Astrocyte of the cerebellum (primary cell): ENCODE data around the gene JARID2.
A peak's percentile ranks its signal among the peaks of the same experiment; 100 is the strongest.

Source experiments
- DNase-seq: peaks from one replicate; pipeline ENCODE4 v3.0.0-alpha.2; 2011; ENCODE audit warnings: low read depth
- H3K4me3 ChIP-seq: 2 replicates; pipeline ENCODE4 v1.5.1; 2011; ENCODE audit warnings: mild to moderate bottlenecking, low read depth, low read length, moderate library complexity
- in situ Hi-C: cut with HindIII; loops from 2 replicates; pipeline ENCODE4 v1.10.0; 2017; ENCODE audit warnings: low sequenced_read_pairs
- TF ChIP-seq, protein P1 (sequence below): IDR thresholded peaks from 2 replicates; pipeline ENCODE4 v1.5.1; 2012; ENCODE audit warnings: low read length, low read depth, moderate library complexity, mild to moderate bottlenecking; ENCODE audit errors: missing control alignments

Gene JARID2

GRCh38 chr6:15239616-15240364 is 6.1 kb upstream of the JARID2 start:
- no peak overlapping the region for H3K4me3 ChIP-seq
- TF ChIP-seq, protein P1, sequence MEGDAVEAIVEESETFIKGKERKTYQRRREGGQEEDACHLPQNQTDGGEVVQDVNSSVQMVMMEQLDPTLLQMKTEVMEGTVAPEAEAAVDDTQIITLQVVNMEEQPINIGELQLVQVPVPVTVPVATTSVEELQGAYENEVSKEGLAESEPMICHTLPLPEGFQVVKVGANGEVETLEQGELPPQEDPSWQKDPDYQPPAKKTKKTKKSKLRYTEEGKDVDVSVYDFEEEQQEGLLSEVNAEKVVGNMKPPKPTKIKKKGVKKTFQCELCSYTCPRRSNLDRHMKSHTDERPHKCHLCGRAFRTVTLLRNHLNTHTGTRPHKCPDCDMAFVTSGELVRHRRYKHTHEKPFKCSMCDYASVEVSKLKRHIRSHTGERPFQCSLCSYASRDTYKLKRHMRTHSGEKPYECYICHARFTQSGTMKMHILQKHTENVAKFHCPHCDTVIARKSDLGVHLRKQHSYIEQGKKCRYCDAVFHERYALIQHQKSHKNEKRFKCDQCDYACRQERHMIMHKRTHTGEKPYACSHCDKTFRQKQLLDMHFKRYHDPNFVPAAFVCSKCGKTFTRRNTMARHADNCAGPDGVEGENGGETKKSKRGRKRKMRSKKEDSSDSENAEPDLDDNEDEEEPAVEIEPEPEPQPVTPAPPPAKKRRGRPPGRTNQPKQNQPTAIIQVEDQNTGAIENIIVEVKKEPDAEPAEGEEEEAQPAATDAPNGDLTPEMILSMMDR: no peak
- DNase-seq: no peak
- in situ Hi-C loops: no loop called here

GRCh38 chr6:15242503-15242902 is 3.4 kb upstream of the JARID2 start:
- TF ChIP-seq, protein P1: no peak
- in situ Hi-C loops: no loop called here
- no peak for DNase-seq
- no peak overlapping the region for H3K4me3 ChIP-seq

DNA sequence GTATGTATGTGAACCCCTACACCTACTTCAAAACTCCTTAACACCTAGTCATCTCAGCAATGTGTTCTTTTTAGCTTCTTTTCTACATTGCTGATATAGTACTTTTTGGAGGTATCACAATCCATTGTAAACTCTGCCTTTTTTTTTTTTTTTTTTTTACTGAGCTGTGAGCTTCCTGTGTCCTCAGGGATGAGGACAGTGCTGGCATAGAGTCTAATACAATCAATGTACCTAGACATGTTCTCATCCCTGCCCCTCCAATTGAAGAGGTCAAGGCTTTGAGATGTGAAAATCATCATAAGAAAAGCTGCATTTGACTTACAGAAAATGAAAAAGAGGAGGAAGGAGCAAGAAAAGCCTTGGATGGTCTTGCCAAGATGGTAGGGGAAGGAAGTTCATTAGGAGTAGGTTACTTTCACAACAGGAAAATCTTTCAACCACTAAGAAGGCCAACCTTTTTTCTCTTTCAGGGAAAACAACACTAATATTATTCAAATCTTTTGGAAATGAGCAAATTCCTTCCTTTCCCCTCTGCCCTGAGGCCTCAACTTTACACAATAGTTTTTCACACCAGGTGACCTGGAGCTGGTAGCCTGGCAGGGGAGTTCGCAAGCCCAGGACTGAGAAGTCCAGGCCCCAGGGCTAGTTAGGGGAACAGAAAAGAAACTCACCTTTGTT is 2.8 kb upstream of the JARID2 start:
- DNase-seq: no peak
- TF ChIP-seq, protein P1: no peak
- H3K4me3 ChIP-seq: no peak overlapping the region
- in situ Hi-C loops: no loop called here

GRCh38 chr6:15243910-15244619 is 1.8 kb upstream of the JARID2 start:
- H3K4me3 ChIP-seq: peak overlapping the region; percentile 49
- in situ Hi-C loops: no loop called here
- DNase-seq: no peak
- TF ChIP-seq, protein P1: no peak

DNA sequence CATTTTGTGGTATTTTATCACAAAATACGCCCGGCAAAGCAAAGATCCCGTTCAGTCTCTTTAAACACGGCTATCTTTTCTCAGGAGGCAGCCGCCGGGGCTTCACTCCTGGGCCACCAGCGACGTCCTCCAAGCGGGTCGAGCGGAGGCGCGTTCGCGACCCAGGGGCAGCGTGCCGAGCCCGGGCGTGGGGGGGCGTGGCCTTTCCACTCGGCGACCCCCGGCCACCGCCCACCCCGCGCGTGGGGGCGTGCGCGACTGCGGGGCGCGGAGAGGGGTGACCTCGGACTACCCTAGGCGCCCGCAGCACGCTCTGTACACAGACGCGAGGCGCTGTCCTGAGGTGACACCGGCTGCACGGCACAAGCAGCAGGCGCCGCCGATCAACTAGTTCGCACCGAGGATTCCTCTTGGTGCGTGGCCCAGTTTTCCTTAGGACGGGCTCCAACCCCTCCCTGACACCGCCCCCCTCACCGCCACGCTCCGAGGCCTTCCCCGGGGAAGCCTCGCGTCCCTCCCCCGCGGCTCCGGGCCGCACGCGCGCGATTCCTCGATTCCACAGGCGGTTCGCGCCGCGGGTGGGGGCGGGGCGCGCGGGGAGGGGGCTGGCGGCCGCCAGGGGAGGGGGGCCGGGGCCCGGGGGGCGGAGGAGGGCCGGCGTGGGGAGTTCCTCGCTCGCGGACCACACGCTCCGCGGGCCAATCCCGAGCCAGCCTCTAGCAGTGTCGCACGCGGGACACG is 1.1 kb upstream of the JARID2 start:
- in situ Hi-C loops: no loop called here
- peak overlapping the region; percentile 49 for H3K4me3 ChIP-seq
- DNase-seq: peak; percentile 49
- TF ChIP-seq, protein P1: no peak

- in situ Hi-C loops: no loop called here
Measured at GRCh38 chr6:15246217-15246665, 372 bp downstream of the JARID2 start.

More at GRCh38 chr6:15246217-15246665, 372 bp downstream of the JARID2 start:
- no peak for DNase-seq
- TF ChIP-seq, protein P1: no peak
- peak overlapping the region; percentile 49 for H3K4me3 ChIP-seq
